ENCODE data around the gene MINAR2.

- TF ChIP-seq CTCF (IDR thresholded peaks at IDR 0.05) (no peak), EZH2 (IDR thresholded peaks at IDR 0.05; ENCODE audit: borderline replicate concordance, insufficient read depth, low read depth, low read length, poor library complexity, severe bottlenecking) (no peak)
These were observed 1.3 kb downstream of the MINAR2 start for GRCh38 chr5:129748913-129749880.
